Measurements from ENCODE around the gene POLD1. TPM values are rescaled to one million over a fixed set of nuclear protein-coding genes. Genes with fewer than 3 reads are reported as not detected.

Gene POLD1
- total and polyA plus RNA-seq, 2 of the 13 experiments (the other 11 are each of a cell fraction or from before 2014, with no cell fraction given): 17.4 to 54.0 TPM

GRCh38 chr19:50349277-50350057, 34.7 kb upstream of the POLD1 start (continued):
- peak in 1 of 2 experiments; percentile 55; a peak in 1 of 4 replicates for TF ChIP-seq POLR2A (IDR thresholded peaks at IDR 0.05; ENCODE audit: insufficient read depth in 1 of 2, low read depth in 2 of 2, low read length in 2 of 2)
- TF ChIP-seq ZNF143 (CRISPR knock-in tag; IDR thresholded peaks at IDR 0.05): peak; percentile 80
- TF ChIP-seq IRX3 (CRISPR knock-in tag; IDR thresholded peaks at IDR 0.05; ENCODE audit: borderline replicate concordance, low read depth): no peak
- TF ChIP-seq, protein P1, sequence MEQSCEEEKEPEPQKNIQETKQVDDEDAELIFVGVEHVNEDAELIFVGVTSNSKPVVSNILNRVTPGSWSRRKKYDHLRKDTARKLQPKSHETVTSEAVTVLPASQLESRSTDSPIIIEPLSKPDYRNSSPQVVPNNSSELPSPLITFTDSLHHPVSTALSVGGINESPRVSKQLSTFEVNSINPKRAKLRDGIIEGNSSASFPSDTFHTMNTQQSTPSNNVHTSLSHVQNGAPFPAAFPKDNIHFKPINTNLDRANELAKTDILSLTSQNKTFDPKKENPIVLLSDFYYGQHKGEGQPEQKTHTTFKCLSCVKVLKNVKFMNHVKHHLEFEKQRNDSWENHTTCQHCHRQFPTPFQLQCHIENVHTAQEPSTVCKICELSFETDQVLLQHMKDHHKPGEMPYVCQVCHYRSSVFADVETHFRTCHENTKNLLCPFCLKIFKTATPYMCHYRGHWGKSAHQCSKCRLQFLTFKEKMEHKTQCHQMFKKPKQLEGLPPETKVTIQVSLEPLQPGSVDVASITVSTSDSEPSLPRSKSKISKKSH (CRISPR knock-in tag; IDR thresholded peaks at IDR 0.05; ENCODE audit: borderline replicate concordance): no peak
- no peak for TF ChIP-seq ZNF274 (CRISPR knock-in tag; IDR thresholded peaks at IDR 0.05)
- TF ChIP-seq ZNF501 (CRISPR knock-in tag; IDR thresholded peaks at IDR 0.05): no peak
- TF ChIP-seq CEBPZ (IDR thresholded peaks at IDR 0.05; ENCODE audit: low read length): no peak
- no peak for TF ChIP-seq ZKSCAN1 (IDR thresholded peaks at IDR 0.05; ENCODE audit: low read length)
- TF ChIP-seq NR2F6 (IDR thresholded peaks at IDR 0.05): no peak
- TF ChIP-seq NR2F6 (CRISPR knock-in tag; IDR thresholded peaks at IDR 0.05): 0 out of 2 replicates have a peak, but pooled peaks have one; percentile 48
- TF ChIP-seq ONECUT2 (CRISPR knock-in tag; IDR thresholded peaks at IDR 0.05): no peak
- no peak for TF ChIP-seq HMG20B (CRISPR knock-in tag; conservative IDR thresholded peaks at IDR 0.05)
- peak; percentile 38 for TF ChIP-seq TEAD3 (CRISPR knock-in tag; optimal IDR thresholded peaks at IDR 0.05; ENCODE audit: borderline replicate concordance)
- TF ChIP-seq, protein P2, sequence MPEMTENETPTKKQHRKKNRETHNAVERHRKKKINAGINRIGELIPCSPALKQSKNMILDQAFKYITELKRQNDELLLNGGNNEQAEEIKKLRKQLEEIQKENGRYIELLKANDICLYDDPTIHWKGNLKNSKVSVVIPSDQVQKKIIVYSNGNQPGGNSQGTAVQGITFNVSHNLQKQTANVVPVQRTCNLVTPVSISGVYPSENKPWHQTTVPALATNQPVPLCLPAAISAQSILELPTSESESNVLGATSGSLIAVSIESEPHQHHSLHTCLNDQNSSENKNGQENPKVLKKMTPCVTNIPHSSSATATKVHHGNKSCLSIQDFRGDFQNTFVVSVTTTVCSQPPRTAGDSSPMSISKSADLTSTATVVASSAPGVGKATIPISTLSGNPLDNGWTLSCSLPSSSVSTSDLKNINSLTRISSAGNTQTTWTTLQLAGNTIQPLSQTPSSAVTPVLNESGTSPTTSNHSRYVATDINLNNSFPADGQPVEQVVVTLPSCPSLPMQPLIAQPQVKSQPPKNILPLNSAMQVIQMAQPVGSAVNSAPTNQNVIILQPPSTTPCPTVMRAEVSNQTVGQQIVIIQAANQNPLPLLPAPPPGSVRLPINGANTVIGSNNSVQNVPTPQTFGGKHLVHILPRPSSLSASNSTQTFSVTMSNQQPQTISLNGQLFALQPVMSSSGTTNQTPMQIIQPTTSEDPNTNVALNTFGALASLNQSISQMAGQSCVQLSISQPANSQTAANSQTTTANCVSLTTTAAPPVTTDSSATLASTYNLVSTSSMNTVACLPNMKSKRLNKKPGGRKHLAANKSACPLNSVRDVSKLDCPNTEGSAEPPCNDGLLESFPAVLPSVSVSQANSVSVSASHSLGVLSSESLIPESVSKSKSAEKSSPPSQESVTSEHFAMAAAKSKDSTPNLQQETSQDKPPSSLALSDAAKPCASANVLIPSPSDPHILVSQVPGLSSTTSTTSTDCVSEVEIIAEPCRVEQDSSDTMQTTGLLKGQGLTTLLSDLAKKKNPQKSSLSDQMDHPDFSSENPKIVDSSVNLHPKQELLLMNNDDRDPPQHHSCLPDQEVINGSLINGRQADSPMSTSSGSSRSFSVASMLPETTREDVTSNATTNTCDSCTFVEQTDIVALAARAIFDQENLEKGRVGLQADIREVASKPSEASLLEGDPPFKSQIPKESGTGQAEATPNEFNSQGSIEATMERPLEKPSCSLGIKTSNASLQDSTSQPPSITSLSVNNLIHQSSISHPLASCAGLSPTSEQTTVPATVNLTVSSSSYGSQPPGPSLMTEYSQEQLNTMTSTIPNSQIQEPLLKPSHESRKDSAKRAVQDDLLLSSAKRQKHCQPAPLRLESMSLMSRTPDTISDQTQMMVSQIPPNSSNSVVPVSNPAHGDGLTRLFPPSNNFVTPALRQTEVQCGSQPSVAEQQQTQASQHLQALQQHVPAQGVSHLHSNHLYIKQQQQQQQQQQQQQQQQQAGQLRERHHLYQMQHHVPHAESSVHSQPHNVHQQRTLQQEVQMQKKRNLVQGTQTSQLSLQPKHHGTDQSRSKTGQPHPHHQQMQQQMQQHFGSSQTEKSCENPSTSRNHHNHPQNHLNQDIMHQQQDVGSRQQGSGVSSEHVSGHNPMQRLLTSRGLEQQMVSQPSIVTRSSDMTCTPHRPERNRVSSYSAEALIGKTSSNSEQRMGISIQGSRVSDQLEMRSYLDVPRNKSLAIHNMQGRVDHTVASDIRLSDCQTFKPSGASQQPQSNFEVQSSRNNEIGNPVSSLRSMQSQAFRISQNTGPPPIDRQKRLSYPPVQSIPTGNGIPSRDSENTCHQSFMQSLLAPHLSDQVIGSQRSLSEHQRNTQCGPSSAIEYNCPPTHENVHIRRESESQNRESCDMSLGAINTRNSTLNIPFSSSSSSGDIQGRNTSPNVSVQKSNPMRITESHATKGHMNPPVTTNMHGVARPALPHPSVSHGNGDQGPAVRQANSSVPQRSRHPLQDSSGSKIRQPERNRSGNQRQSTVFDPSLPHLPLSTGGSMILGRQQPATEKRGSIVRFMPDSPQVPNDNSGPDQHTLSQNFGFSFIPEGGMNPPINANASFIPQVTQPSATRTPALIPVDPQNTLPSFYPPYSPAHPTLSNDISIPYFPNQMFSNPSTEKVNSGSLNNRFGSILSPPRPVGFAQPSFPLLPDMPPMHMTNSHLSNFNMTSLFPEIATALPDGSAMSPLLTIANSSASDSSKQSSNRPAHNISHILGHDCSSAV (CRISPR knock-in tag; IDR thresholded peaks at IDR 0.05; ENCODE audit: borderline replicate concordance): no peak
- TF ChIP-seq, protein P3, sequence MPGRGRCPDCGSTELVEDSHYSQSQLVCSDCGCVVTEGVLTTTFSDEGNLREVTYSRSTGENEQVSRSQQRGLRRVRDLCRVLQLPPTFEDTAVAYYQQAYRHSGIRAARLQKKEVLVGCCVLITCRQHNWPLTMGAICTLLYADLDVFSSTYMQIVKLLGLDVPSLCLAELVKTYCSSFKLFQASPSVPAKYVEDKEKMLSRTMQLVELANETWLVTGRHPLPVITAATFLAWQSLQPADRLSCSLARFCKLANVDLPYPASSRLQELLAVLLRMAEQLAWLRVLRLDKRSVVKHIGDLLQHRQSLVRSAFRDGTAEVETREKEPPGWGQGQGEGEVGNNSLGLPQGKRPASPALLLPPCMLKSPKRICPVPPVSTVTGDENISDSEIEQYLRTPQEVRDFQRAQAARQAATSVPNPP (CRISPR knock-in tag; IDR thresholded peaks at IDR 0.05): no peak
- 0 out of 2 replicates have a peak, but pooled peaks have one; percentile 18 for TF ChIP-seq TBX2 (CRISPR knock-in tag; IDR thresholded peaks at IDR 0.05; ENCODE audit: borderline replicate concordance)

All from HepG2 (cell line).